ENCODE results near the gene UNC80. TPM values are rescaled to one million over a fixed set of nuclear protein-coding genes. Genes with fewer than 3 reads are reported as not detected.

Gene UNC80
- total and polyA plus RNA-seq, 2 donors (not counting 1 experiment from before 2014, with no cell fraction given): not detected

- Histone ChIP-seq H3K79me2 (ENCODE audit: control insufficient read depth, insufficient read depth, low read length) (no peaks in the 10 kb centered on the region), H3K27ac (ENCODE audit: low read length in 2 of 2) (no peak overlapping the region), H3K36me3 (replicated peaks in 1 of 2; ENCODE audit: control extremely low read depth in 1 of 2, control insufficient read depth in 1 of 2, extremely low read depth in 1 of 2, insufficient read depth in 2 of 2, low read length in 1 of 2) (no peaks in the 10 kb centered on the region), H3K27me3 (replicated peaks in 1 of 4; ENCODE audit: control extremely low read depth in 1 of 4, control insufficient read depth in 3 of 4, insufficient read depth in 4 of 4, low read length in 3 of 4) (no peaks in the 10 kb centered on the region), H3K4me2 (replicated peaks; ENCODE audit: low read depth, low read length, poor library complexity, severe bottlenecking) (no peak overlapping the region), H3K9me3 (ENCODE audit: control extremely low read depth in 1 of 3, control insufficient read depth in 2 of 3, insufficient read depth in 1 of 3, low read length in 2 of 3) (no peaks in the 10 kb centered on the region), H3K4me3 (ENCODE audit: control extremely low read depth in 1 of 5, extremely low read depth in 1 of 5, insufficient read depth in 1 of 5, low read depth in 2 of 5, low read length in 4 of 5) (no peak overlapping the region), H3K9ac (ENCODE audit: low read length) (no peak overlapping the region), H4K20me1 (ENCODE audit: control insufficient read depth, insufficient read depth, low read length, poor library complexity, severe bottlenecking) (no peaks in the 10 kb centered on the region), H2AFZ (ENCODE audit: insufficient read depth, low read depth, low read length, poor library complexity, severe bottlenecking) (no peak overlapping the region), H3K4me1 (ENCODE audit: control insufficient read depth in 2 of 2, insufficient read depth in 2 of 2, low read length in 2 of 2) (no peaks in the 10 kb centered on the region)
- H3K27me3 Mint-ChIP-seq: no peaks in the 10 kb centered on the region
- intact Hi-C loops (cut with micrococcal nuclease): no loop called here
- WGBS (ENCODE audit: insufficient coverage): no CpG with 5 or more reads among the region's 2 CpGs
- H3K4me1 Mint-ChIP-seq: no peaks in the 10 kb centered on the region
- DNase-seq: no peak
- no peak overlapping the region for H3K27ac Mint-ChIP-seq
- POLR2A ChIA-PET: no interaction called here
- H3K4me3 Mint-ChIP-seq: no peak overlapping the region
- CTCF ChIA-PET: no interaction called here
- no peaks in the 10 kb centered on the region for H3K9me3 Mint-ChIP-seq (ENCODE audit: insufficient read depth)
- TF ChIP-seq CTCF (IDR thresholded peaks at IDR 0.05): no peak
- no peak for TF ChIP-seq EZH2 (IDR thresholded peaks at IDR 0.05; ENCODE audit: borderline replicate concordance, insufficient read depth, low read depth, low read length, poor library complexity, severe bottlenecking)
- ATAC-seq (ENCODE audit: low read depth): no peak
Observed at GRCh38 chr2:209917154-209917771, 145.6 kb downstream of the UNC80 start.

- Histone ChIP-seq H3K79me2 (ENCODE audit: control insufficient read depth, insufficient read depth, low read length) (no peaks in the 10 kb centered on the region), H4K20me1 (ENCODE audit: control insufficient read depth, insufficient read depth, low read length, poor library complexity, severe bottlenecking) (no peaks in the 10 kb centered on the region), H2AFZ (ENCODE audit: insufficient read depth, low read depth, low read length, poor library complexity, severe bottlenecking) (no peak overlapping the region), H3K4me1 (ENCODE audit: control insufficient read depth in 2 of 2, insufficient read depth in 2 of 2, low read length in 2 of 2) (no peaks in the 10 kb centered on the region), H3K4me3 (ENCODE audit: control extremely low read depth in 1 of 5, extremely low read depth in 1 of 5, insufficient read depth in 1 of 5, low read depth in 2 of 5, low read length in 4 of 5) (no peak overlapping the region), H3K9ac (ENCODE audit: low read length) (no peak overlapping the region), H3K4me2 (replicated peaks; ENCODE audit: low read depth, low read length, poor library complexity, severe bottlenecking) (no peak overlapping the region), H3K36me3 (replicated peaks in 1 of 2; ENCODE audit: control extremely low read depth in 1 of 2, control insufficient read depth in 1 of 2, extremely low read depth in 1 of 2, insufficient read depth in 2 of 2, low read length in 1 of 2) (no peaks in the 10 kb centered on the region), H3K9me3 (ENCODE audit: control extremely low read depth in 1 of 3, control insufficient read depth in 2 of 3, insufficient read depth in 1 of 3, low read length in 2 of 3) (no peaks in the 10 kb centered on the region), H3K27ac (ENCODE audit: low read length in 2 of 2) (no peak overlapping the region), H3K27me3 (replicated peaks in 1 of 4; ENCODE audit: control extremely low read depth in 1 of 4, control insufficient read depth in 3 of 4, insufficient read depth in 4 of 4, low read length in 3 of 4) (no peaks in the 10 kb centered on the region)
- TF ChIP-seq EZH2 (IDR thresholded peaks at IDR 0.05; ENCODE audit: borderline replicate concordance, insufficient read depth, low read depth, low read length, poor library complexity, severe bottlenecking) (no peak), CTCF (IDR thresholded peaks at IDR 0.05) (no peak)
- intact Hi-C loops (cut with micrococcal nuclease): no loop called here
- no peak for DNase-seq
- Mint-ChIP-seq H3K27ac (no peak overlapping the region), H3K9me3 (ENCODE audit: insufficient read depth) (no peaks in the 10 kb centered on the region), H3K27me3 (no peaks in the 10 kb centered on the region), H3K4me3 (no peak overlapping the region), H3K4me1 (no peaks in the 10 kb centered on the region)
- no peak for ATAC-seq (ENCODE audit: low read depth)
- POLR2A ChIA-PET: no interaction called here
- CTCF ChIA-PET: no interaction called here
- WGBS (ENCODE audit: insufficient coverage): 89% methylated on average over 5 of the region's 6 CpGs
Observed at GRCh38 chr2:209918251-209918650, 146.6 kb downstream of the UNC80 start.

Measured in B cell (primary cell).